Sigmoid colon (tissue), 4 donors: ENCODE data around the gene MRPL10.

ENCODE experiments used
- EP300 ChIP-seq, 4 donors: sonication (generic); formaldehyde crosslinking; IDR thresholded peaks; one replicate each; pipeline ENCODE4 v1.6.1; 2017; ENCODE audit warnings: antibody characterized with exemption in 4 of 4
- POLR2A ChIP-seq, 2 donors: fragments of 450-650 bp; IDR thresholded peaks; one replicate each; pipeline ENCODE4 v1.6.1; 2016; ENCODE audit warnings: antibody characterized with exemption in 2 of 2, mild to moderate bottlenecking in 2 of 2, moderate library complexity in 2 of 2
- POLR2AphosphoS5 ChIP-seq, 4 donors: sonication (generic); formaldehyde crosslinking; IDR thresholded peaks; one replicate each; pipeline ENCODE4 v1.6.1; 2017; ENCODE audit warnings: antibody characterized with exemption in 4 of 4
- TF ChIP-seq, protein P1 (sequence below), 4 experiments: fragments of 450-650 bp in 3 of 4; fragments of 200-600 bp in 1 of 4; IDR thresholded peaks; one replicate each; pipeline ENCODE4 v1.5.1; 2016 to 2019; ENCODE audit warnings: antibody characterized with exemption in 4 of 4, mild to moderate bottlenecking in 3 of 4, moderate library complexity in 2 of 4

DNA sequence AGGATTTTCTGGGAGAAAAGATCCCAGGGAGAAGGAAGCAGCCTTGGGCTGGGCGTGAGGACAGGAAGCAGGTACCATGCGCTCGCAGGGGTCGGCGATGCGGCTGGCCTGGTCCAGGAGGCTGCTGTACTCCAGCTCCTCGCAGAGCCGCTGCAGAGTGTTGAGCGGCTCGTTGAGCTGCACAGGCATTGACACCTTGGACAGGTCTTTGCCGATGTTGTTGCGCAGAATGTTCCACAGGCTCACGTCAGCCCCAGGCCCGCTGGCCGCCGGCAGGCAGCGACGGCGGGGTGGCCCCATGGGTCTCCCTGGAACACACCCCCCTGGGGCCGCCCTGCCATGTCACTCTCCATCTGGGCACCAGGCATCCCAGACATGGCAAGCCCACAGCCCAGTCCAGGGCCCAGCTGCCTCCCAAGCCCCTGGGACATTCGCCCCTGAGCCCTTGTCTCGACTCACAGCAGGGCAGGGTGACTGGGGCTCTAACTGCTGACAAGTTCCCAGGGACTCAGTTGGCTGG lies 17.8 kb downstream of the MRPL10 start:
- TF ChIP-seq POLR2AphosphoS5 (IDR thresholded peaks at IDR 0.05) (no peak), POLR2A (IDR thresholded peaks at IDR 0.05) (no peak), EP300 (IDR thresholded peaks at IDR 0.05) (no peak)
- TF ChIP-seq, protein P1, sequence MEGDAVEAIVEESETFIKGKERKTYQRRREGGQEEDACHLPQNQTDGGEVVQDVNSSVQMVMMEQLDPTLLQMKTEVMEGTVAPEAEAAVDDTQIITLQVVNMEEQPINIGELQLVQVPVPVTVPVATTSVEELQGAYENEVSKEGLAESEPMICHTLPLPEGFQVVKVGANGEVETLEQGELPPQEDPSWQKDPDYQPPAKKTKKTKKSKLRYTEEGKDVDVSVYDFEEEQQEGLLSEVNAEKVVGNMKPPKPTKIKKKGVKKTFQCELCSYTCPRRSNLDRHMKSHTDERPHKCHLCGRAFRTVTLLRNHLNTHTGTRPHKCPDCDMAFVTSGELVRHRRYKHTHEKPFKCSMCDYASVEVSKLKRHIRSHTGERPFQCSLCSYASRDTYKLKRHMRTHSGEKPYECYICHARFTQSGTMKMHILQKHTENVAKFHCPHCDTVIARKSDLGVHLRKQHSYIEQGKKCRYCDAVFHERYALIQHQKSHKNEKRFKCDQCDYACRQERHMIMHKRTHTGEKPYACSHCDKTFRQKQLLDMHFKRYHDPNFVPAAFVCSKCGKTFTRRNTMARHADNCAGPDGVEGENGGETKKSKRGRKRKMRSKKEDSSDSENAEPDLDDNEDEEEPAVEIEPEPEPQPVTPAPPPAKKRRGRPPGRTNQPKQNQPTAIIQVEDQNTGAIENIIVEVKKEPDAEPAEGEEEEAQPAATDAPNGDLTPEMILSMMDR (IDR thresholded peaks at IDR 0.05) = no peak
